GM18873 (cell line): ENCODE data around the gene OPCML.

ENCODE experiments used
- ATAC-seq: cut with Tn5 transposase; IDR thresholded peaks from one replicate; pipeline ENCODE4 v1.9.1; 2021; ENCODE audit warnings: mild to moderate bottlenecking, moderate library complexity, moderate number of reproducible peaks; ENCODE audit not compliant: unreplicated experiment, low FRiP score

The OPCML gene

DNA sequence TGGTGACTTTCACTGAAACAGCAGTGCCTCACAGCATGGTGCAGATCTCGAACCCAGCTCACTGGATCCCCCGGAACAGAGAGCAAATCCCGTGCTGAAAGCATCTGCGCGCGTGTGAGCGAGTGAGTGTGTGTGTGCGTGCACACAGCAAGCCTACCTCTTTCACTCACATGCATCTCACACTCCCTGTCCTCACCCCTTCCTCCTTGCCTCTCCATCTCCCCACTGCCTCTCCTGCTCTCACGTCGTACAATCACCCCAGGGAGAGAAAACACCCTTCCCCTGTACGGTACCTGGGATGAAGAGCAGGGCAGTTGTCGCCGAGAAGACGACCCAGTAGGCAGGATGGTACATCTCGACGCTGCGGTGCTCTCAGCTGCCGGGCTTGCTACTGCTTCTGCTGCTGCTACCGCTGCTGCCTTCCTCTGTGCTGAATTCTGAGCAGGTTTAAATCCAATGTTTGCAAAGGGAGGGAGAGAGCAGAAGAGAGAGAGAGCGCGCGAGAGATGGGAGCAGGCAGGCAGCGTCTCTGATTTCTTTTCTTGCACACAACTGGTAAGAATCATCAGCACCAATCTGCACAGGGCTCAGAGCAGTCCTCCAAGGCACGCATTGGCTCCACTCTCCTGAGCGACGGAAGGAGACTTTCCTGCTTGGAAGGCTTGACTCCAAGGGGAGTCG, at the start of gene OPCML:
TSS of gene OPCML (minus strand) at position 531 of the 681 bp plus-strand sequence.
- ATAC-seq, result no peak

DNA sequence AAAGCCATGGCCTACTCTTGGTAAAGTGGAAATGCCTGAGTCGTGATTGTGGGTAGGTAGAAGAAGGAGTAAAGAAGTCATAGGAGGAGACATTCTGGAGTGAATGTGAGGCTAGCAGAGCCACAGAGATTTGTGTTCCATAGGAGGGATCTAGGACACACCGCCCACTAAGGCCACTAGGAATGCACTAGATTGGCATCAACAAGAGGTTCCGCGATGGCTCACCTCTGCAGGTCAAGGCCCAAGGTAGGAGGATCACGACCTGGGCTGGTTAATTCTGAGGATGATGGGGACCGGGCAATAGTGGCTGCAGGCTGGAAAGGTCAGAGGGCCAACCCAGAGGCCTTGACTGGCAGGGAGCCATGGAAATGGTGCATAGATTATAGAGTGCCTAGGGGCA, 48.8 kb upstream of the OPCML start:
- ATAC-seq, result no peak

DNA sequence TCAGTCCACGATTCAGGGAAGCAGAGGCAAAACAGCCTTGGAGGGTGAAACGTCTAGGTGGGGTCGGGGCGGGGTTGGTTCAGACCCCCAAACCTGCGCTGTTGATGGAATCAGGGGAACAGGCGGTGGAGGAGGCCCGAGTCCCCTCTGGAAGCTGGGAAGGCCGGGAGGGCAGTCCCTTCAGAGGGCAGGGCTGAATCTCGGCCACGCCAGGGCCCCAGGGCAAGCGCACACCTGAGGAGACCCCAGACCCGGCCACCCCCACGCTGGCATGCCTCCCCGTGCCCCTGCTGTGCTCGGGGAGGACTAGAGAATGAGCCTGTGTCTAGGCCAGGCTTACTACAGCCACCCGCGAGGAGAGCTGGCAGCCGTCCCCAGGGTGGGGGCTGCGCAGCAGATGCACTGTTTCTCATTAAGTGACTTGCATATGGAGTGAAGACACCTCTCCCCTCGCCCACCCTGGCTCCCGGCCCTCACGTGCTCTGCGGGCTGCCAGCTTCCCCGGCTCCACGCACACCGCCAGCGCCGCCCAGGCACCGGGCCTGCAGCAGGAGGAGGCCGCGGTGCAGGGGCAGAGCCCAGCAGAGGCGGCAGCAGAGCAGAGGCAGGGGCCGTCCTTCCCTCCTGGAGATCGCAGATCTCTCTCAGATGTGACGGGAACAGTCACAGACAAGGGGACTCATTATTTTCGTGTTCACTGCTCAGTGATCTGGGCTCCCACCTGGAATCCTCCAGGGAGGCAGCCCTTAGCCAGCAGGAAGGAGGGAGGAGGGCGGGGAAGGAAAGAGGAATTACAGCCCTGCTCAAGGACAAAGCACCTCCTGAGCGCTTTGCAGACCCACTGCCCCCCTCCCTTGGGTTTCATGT, 47.1 kb upstream of the OPCML start:
- ATAC-seq, result no peak

DNA sequence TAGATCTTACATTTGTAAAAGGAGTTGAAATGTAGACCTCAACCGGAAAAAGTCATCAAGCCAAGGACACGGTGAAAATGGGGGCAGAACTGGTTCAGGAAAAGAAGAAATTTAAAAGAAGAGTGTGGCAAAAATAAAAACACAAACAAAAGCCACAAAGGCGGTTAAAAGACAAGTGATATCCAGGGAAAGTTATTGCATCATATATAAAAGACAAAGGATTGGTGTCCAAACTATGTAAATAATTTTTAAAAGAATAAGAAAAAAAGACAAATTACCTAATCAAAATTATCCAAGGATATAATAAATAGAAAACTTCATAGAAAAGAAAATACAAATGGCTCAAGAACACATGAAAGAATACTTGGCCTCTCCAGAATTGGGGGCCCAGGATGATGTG, 45.1 kb upstream of the OPCML start:
- ATAC-seq, result no peak

DNA sequence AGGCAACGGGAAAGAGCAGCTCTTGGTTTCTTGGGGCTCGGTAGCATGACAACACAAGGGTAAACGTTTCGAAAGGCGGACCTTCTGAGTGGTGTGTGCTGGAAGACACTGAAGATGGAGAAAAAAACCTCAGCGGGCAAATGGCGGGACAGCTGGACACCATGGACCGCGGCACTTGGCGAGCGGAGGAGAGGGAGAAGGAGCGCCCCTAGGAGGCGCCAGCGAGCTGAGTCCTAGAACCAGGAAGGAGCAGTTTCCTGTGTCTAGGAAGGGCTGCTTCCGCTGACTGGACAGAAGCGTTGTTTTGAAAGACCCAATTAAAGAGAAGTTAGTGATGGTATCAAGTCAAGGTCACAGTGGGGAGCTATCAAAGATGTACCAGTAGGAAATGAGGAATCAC, 44.0 kb upstream of the OPCML start:
- ATAC-seq, result no peak

DNA sequence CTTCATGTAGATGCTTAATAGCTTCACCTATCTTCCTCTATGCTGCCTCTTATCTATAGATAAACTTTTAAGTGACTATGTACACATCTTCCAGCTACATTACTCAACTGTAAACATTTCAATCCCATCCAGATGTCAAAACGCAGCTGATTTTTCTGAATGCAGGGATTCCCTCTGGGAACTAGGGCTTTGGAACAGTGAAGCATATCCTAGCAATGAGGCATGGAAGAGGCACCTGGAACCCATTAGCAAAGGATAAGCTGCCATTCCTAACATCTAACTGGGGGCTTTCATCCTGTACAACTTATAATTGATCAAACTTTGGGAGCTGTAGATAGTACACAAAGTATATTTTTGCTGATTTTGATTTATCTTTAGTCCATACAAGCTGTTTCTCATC, 40.8 kb upstream of the OPCML start:
- no peak for ATAC-seq

DNA sequence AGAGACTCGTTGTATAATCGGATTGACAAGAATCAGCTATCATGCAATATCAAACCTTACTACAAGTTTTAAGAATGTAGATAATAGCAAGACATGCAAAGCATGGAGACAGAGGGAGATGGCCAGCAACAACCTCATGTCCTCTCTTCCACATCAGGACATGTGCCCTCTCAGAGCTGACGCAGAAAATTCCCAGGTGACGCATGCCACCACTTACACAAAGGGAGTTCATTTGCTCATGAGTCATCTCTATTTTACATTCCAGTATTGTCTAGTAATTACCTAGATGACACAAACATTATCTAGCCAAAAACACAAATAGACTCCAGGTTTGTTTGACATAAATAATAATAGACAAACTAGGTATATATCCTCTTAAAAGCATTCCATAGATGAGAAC, 38.1 kb upstream of the OPCML start:
- ATAC-seq, result no peak

DNA sequence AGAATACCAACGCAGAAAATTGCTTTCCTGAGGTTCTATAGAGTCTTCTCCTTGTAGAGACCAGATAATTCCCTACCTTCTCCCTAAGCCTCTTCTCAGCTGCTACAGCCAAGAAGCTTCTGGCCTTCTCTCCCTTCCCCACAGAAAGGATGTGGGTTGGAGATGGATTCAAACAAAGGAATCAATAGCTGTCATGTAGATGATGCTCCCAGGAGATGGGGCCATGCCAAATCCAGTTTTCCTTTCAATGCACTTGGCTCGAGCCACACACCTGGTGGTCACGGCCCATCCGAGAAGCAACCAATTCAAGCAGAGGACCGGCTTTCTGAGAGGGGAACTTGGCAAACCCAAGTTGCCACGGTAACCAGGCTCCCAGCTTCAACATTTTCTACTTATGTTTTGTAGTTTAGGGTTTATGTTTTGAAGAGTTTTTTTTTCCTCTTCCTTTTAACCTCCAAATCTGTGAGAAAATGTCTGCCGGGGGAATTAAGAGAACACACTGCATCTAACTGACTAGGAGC, 31.3 kb upstream of the OPCML start:
- no peak for ATAC-seq

DNA sequence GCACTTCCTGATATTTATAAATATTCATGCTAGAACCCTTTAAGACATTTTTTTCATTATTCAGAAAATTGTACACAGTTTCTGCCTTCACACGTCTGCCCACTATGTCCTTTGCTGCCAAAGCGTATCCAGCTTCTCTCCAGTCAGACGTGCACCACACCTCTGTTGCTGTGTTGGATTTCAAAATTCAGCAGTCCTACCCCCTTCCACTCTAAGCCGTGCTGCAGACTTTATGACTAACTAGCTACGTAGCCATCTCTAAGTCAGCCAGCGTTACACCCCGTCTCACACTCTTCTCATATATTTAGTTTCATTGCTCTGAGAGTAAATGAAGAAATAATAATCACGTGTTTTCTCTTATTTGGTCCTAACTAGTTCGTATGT, 28.2 kb upstream of the OPCML start:
- ATAC-seq, result no peak

DNA sequence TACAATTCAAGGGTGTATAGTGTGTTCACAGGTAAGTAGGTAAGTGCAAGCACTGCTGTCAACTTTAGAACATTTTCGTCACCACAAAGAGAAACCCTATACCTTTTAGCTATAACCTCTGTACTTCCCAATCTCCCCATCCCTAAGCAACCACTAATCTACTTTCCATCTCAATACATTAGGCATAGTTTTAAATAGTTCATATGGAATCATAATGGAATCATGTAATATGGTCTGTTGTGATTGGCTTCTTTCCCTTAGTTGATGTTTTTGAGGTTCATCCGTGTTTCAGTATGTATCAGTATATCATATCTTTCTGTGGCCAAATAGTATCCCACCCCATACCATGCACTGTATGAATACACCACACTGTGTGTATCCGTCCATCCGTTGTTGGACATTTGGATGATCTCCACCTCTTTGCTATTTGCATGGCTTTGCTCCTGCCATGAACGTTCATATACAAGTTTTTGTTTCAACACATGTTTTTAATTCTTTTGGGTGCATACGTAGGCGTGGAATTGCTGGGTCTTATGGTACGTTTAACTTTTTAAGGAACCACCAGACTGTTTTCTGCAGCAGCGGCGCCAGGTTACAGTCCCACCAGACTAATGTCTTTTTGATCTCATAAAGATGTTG, 27.7 kb upstream of the OPCML start:
- no peak for ATAC-seq

DNA sequence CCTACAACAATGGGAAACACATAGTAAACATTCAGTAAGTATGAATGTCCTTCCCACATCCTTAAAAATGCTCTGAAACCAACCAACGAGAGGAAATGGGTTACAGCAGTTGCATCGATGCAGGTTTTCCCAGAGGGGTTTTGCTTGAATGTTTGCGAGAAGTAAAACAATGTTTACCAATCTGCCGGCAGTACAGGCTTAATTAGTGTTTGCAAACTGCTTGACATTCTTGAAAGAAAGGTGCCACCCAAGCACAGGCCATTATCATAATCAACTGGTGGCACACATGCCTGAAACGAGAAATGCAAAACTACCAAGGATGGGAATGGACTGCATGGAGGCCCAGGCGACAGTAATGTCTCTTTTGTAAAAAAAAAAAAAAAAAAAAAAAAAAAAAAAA, 27.1 kb upstream of the OPCML start:
- ATAC-seq, result no peak

DNA sequence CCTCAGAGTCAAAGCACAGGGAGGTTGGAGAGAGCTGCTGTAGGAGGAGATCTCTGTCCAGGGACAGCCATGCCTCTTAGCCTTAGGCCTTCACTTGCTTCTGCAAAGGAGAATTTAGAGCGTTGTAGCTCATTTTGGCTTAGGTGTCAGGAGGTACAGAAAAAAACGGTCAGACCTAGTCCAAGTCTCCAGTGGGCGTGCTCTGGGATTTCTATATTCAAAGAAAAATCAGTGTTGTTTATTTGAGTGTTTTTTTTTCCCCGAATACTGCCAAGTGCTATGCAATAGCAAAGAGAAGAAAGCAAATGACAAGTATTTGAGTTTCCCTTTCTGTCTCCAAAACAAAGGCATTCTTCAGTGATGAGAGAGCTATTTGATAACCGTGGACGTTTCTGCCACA, 22.7 kb upstream of the OPCML start:
- ATAC-seq, result no peak

DNA sequence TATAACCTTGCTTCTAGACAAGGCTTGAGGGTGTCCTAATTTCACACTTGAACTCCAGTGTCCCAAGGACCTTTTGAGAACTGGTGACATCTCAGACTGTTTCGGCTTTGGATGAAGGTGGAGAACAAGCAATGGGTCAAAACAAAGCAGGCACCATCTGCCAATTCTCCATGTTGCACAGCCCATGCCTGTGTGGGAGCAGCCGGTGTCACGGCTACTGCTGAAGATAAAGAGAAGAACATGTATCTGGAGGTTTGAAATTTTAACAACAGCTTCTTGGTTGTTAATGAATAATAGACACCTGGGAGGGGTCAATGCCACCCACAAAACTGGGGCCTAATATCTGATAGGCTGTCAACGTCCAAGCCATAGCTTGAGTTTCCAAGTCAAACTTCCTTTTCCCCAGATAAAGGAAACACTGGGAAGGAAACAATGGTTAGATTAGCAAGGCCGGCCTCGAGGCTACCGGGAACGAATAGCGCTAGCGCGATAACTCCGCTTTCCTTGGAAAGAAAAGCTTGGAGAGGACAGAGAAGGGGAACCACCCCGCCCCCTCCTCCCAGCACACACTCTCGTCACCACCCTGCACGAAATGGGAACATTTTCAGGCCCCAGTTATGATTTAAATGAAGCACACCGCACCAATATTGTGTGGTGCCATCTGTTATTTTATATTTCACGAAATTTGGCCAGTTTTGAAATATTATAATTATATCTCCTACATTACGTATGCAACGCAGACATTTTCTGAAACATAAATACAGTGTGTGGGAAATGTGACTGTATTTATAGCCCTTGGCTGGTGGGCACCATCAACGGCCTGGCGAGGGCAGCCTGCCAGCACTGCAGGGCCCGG, 21.8 kb upstream of the OPCML start:
- no peak for ATAC-seq

DNA sequence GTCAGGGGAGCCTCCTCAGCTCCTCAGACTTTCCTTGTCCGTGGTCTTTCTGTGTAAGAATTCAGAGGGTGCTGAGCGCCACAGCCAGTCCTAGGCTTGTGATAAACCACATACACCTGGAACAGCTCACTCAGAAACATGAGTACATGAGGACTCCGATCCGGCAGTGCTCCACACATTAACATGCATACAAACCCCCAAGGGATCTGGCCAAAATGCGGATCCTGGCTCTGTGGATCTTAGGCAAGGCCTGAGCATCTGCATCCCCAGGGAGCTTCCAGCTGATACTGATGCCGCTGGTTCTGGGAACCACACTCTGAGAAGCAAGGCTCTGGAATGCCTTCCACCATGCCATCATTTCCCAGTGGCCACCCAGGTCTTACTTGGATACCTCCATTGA, 20.6 kb upstream of the OPCML start:
- no peak for ATAC-seq

DNA sequence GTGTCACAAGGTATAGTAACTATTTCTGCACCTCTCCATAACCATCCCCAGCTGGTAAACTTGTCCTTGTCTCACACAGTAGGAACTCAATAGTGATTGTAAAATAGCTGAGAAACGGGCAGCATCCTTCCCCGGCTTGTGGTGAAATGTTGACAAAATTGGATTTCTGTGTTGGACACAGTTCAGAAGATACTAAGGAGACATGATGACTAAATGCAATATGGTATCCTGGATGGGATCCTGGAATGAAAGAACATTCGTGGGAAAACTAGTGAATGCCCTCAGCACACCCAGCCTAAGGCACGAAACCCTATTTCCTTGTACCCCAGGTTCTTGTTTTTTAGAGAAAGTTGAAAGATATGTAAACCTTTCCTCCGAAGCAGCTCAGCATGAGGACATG, 18.8 kb upstream of the OPCML start:
- ATAC-seq, result no peak

DNA sequence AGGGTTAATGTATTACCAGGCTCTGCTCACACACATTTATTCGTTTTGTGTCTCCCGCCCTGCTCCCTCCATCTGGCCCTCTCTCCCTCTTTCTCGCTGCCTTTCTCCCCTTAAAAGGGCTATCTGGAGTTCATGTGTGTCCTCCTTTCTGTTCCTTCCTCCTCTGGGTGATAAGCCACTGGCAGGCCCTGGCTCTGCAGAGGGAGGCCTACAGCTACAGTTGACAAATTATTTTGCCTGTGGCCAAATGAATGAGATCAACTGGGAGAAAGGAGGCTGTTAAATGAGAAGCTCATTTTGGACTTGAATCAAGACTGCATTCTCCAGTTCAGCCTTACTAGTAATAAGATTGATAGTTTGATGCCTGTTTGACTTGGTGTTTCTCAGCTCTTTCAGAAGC, 17.5 kb upstream of the OPCML start:
- no peak for ATAC-seq

DNA sequence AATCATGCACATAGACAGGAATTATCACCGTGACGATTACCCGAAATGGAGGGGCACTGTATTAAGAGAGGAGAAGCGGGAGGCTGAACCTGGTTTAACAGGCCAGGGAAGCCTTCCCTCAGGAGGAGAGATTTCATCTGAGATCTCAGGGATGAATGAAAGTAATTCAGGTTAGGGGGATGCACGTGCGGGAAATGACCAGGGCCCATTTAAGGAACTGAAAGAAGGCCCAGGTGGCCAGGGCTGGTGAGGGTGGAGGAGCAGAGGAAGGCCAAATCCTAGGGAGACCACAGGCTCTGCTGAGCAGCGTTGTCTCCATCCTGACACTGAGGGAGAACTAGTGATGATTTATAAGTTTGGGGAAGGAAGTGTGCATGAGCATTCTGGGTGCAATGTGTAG, 16.3 kb upstream of the OPCML start:
- no peak for ATAC-seq

DNA sequence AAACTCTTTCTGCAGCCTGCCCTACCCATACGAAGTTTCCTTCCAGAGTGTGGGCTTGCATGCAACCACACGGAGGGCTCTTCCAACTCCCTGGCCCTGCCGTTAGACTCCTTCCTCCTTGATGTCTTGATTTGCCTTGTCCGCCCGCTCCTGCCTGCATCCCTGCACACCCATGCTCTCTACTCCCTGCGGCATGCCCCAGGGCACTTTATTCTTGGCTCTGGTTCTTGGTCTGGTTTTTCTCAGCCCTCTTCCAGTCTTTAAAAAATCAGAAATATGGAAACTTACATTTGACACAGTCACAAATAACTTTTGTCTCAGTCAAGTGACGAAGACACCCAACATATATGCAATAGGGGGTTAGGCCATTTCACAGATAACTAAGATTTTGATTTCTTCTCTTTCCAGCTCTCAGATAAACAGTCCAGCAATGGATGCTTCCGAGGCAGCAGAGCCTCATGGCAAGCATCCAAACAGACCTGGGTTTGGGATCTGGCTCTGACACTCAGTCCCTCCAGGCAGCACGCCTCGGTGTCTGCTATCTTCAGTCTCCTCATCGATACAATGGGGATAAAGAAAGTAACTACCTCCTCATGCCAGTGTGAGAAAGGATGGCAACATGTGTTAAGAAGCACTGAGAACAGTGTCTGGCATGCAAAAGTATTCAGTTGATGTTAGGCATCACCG, 15.7 kb upstream of the OPCML start:
- no peak for ATAC-seq

DNA sequence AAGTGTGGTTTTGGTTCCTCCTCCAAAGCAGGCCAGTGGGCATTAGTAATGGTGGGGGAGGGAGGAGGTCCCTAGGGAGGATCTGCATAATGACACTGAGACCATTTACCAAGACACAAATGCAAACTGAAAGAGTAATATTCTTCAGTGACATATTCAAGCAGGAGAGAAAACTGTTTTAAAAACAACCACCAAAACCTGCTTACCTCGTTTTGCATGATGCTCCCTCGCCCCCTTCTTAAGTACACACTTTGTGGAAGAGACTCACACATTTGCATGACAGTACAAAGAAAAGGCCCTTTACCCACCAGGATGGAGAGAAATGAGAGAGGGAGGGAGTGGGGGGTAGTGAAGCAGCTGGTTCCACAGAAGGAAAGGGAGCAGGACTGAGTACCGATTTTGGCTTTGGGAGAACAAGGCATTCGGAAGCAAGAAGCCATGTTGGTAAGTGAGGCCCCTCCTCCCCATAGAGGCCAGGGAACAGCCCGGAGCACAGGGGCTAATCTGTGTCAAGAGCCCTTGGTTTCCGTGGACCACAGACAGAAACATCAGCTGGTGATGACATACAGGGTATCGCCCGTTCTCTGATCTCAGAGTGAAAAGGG, 13.0 kb upstream of the OPCML start:
- ATAC-seq, result no peak

DNA sequence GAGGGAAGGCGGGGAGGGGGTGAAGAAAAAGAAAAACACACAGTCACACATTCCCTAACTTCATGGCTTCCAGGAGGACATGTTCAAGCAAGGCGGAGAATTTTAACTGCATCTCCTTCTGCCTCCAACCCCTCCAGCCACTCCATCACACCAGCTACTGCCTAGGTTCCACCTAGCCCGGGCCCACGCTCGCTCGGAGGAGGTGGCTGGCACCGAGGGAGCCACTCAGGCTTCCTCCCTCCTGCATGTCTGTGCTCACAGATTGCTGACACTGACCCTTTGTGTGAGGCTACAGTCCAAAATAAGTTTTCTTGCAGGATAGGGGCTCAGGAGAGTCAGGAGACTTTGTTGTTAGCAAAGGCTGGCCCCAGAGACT, 9.4 kb upstream of the OPCML start:
- no peak for ATAC-seq
